ENCODE data around the gene SUPT5H. TPM values are rescaled to one million over a fixed set of nuclear protein-coding genes. Genes with fewer than 3 reads are reported as not detected.

The SUPT5H gene
- 89.0 and 100 TPM in 2 replicates for total RNA-seq (2014; rRNA removed; shearing (Covaris generic))

DNA sequence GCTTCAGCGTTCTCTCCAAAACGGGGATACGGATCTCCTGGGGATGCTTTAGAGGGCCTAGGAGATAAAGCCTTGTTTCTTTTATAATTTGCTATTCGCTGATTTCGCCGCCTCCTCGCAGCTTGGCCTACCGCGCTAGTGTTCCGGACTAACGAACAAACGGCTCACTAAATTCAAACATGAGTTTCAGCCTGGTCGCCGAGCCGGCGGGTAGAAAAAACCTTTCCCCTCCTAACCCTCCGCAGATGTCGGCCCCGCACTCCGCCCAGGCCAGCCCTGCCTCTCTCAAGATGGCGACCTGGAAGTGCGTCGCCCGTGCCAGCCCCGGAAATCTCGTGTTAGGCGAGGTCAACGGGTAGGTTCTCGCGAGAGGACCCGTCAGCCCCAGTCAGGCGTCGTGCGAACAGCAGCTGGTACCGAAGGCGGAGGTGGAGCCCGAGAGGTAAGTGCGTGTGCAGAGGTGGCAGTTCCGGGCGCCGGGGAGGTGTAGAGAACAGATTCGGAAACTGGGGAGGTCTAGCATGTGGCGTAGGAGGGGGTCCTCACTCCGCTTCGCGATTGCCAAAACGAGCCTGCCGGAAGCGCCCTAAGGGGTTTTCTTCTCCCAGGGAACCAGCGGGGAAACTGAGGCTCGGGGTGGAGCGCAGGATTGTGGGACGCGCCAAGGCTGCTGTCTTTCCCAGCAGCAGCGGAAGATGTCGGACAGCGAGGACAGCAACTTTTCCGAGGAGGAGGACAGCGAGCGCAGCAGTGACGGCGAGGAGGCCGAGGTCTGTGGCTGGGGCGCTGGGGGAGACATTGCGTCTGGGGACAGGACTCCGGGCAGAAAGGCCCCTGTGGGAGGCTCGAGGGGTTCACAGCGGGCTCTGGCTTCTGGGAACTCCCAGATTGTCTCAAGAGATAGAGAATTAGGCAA, at the start of gene SUPT5H:
SUPT5H (plus strand) TSS at position 387 of the 916 bp plus-strand sequence; CDS start at position 696, 309 bp downstream.
- Histone ChIP-seq H3K4me3 (peak within 1 kb of the TSS; percentile 68), H3K9me3 (replicated peaks) (no peaks in the 10 kb centered on the region), H3K36me3 (peaks cover 29% of the 10 kb centered on the region), H3K27ac (peak within 1 kb of the TSS; percentile 76), H3K4me1 (replicated peaks) (peaks cover 22% of the 10 kb centered on the region), H3K27me3 (replicated peaks) (no peaks in the 10 kb centered on the region)
- DNase-seq (ENCODE audit: low read depth in 1 of 2, low spot score in 2 of 2) = peak; percentile 92 to 97

DNA sequence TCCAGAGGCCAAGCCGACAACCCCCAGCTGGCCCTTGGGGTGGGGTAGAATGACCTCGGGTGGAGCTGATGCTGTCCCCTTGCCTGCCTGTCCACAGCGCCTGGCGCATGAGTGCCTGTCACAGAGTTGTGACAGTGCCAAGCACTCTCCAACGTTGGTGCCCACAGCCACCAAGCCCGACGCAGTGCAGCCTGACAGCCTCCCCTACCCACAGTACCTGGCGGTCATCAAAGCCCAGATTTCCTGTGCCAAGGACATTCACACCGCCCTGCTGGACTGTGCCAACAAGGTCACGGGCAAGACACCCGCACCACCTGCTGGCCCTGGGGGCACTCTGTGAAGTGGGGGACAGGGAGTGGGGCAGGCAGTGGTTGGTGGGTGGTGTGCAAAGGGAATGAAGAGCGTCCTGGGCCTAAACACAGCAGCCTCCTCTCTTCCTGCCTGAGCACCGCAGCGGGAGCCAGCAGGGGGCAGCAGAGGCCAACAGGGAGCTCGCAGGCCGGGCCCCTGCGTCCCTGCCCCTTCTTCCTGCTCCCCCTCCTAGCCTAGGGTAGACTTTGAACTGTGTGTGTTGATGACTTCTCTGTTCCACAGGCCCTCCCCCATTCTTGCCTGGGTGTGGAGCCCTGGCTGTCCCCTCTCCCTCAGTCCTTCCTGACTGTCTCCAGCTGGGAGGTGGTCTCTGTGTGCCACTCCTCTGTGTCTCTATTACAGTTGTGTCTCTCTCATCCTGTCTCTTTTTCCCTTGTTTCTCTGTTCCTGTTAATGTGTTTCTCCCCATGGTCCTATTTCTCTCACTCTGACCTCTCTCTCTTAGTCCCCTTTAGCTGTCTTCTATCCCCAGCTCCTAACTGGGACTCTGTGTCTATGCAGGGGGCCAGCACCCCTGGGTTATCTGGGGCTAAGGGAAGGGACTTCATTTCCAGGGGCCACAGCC, 47.8 kb upstream of the SUPT5H start:
- Histone ChIP-seq H3K4me1 (replicated peaks) (peaks cover 31% of the 10 kb centered on the region), H3K27me3 (replicated peaks) (no peaks in the 10 kb centered on the region), H3K4me3 (no peak overlapping the region), H3K9me3 (replicated peaks) (no peaks in the 10 kb centered on the region), H3K36me3 (peaks cover 47% of the 10 kb centered on the region), H3K27ac (0 out of 2 replicates have a peak overlapping the region, but pooled peaks have one; percentile 4)
- peak; percentile 82 to 87 for DNase-seq (ENCODE audit: low read depth in 1 of 2, low spot score in 2 of 2)

DNA sequence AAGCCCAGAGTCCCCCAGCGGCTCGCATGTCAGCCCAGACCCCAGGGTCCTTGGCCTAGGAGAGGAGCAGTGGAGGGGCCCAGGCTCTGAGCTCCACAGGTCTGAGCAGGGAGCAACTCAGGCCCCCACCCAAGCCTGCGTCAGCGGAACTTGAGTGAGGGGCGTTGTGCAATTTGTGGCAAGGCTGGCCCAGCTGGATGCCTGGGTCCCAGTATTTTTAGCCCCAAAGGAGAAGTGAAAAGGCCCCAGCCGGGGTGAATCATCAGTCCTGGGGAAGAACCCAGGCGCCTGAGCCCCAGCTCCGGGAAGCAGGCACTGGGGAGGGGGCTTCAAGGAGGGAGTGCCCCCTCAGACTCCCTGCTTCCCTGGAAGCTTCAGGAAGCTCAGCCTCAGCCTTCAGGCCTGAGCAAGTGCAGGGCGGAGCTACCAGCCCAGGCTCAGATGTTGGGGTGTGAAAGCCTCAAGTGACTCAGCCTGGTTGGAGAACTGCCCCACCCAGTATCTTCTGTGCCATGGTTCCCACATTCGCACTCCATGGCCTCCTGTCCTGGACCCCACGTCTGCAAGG, 47.0 kb upstream of the SUPT5H start:
- Histone ChIP-seq H3K4me1 (replicated peaks) (peaks cover 38% of the 10 kb centered on the region), H3K27ac (no peak overlapping the region), H3K9me3 (replicated peaks) (no peaks in the 10 kb centered on the region), H3K27me3 (replicated peaks) (no peaks in the 10 kb centered on the region), H3K4me3 (no peak overlapping the region), H3K36me3 (peaks cover 44% of the 10 kb centered on the region)
- no peak for DNase-seq (ENCODE audit: low read depth in 1 of 2, low spot score in 2 of 2)

DNA sequence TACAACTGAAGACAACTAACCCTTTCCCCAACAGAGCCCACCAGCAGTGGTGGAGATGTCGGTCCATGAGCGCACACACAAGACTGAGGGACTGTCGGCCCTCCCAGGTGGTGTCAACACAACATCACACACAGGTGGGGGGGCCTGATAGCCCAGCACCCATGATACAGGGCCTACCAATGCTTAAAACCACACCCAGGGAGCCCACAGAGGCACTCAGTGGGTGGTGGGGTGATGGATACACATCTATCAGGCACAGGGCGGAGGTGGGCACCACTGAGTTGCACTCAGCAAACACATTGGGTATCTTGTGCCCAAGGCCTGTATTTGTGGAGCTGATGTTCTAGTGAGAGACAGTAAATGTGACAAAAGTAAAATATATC, 45.7 kb upstream of the SUPT5H start:
- Histone ChIP-seq H3K27ac (no peak overlapping the region), H3K27me3 (replicated peaks) (no peaks in the 10 kb centered on the region), H3K4me1 (replicated peaks) (peaks cover 48% of the 10 kb centered on the region), H3K9me3 (replicated peaks) (no peaks in the 10 kb centered on the region), H3K36me3 (peaks cover 35% of the 10 kb centered on the region), H3K4me3 (no peak overlapping the region)
- DNase-seq (ENCODE audit: low read depth in 1 of 2, low spot score in 2 of 2) = no peak

DNA sequence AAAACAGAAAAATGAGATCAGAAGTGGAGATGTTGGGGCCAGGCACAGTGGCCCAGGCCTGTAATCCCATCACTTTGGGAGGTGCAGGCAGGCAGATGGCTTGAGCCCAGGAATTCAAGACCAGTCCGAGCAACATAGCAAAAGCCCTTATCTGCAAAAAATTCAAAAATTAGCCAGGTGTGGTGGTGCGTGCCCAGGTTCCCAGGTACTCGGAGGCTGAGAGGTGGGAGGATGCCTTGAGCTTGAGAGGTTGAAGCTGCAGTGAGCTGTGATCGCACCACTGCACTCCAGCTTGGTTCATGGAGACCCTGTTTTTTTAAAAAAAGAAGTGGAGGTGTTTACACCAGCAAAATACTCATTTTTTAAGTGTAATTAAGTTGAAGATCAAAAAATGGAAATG, 45.3 kb upstream of the SUPT5H start:
- peaks cover 32% of the 10 kb centered on the region for H3K36me3 ChIP-seq
- no peak overlapping the region for H3K27ac ChIP-seq
- no peak overlapping the region for H3K4me3 ChIP-seq
- H3K4me1 ChIP-seq (replicated peaks) = peaks cover 48% of the 10 kb centered on the region
- H3K27me3 ChIP-seq (replicated peaks) = no peaks in the 10 kb centered on the region
- DNase-seq (ENCODE audit: low read depth in 1 of 2, low spot score in 2 of 2) = no peak
- no peaks in the 10 kb centered on the region for H3K9me3 ChIP-seq (replicated peaks)

DNA sequence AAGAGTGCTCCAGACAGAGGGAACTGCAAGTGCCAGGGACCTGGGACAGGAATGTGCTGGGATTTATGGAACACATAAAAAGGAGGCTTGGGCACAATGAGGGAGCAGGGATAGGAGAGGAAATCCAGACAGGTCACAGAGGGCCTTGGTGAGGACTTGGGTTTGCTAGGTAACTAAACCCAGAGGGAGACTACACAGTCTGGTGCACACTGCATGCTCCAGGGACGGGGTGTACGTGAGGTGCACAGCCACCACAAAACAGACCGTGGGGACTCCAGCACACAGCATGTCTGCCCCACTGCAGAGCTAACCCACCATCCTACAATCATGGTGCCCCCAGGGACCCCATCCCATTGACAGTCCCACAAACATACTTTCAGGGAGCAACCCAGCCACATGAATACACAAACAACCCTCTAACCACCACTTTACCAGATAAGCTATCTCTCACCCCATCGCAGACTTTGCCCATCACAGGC, 44.3 kb upstream of the SUPT5H start:
- Histone ChIP-seq H3K9me3 (replicated peaks) (no peaks in the 10 kb centered on the region), H3K27ac (no peak overlapping the region), H3K36me3 (peaks cover 22% of the 10 kb centered on the region), H3K4me3 (no peak overlapping the region), H3K27me3 (replicated peaks) (no peaks in the 10 kb centered on the region), H3K4me1 (replicated peaks) (peaks cover 48% of the 10 kb centered on the region)
- DNase-seq (ENCODE audit: low read depth in 1 of 2, low spot score in 2 of 2) = no peak

DNA sequence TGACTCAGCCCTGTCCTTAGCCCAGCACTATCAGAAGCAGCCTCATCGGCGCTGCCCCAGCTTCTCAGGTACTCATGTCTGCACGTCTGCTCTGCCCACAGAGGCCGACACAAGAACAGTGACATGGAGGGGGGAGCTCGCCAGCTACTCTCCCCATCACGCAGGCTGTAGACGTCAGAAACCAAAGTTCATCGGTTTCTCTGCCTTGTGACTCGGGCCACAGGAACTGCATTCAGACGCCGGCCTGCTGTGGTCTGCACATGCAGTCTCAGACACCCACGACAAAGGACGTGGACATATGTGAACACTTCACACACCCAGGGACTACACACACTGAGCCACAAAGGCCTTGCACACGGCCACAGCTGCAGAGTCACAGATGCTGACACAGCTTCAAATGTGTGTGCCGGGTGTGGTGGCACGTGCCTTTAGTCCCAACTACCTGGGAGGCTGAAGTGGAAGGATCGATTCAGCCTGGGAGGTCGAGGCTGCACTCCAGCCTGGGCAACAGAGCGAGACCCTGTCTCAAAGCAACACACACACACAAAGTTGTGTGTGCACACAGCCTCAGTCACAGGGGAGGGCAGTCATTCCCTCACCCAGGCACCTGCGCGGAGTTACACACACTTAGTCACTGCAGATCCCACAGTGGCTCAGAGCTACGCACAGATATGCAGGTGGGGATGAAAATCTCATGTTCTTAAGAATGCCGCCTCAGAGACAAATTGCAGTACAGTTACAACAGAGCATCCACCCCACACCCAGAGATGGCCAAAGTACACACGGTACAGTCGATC, 43.6 kb upstream of the SUPT5H start:
- Histone ChIP-seq H3K36me3 (peaks cover 19% of the 10 kb centered on the region), H3K9me3 (replicated peaks) (no peaks in the 10 kb centered on the region), H3K4me3 (no peak overlapping the region; the same call in 1 of the 2 replicates), H3K4me1 (replicated peaks) (peaks cover 51% of the 10 kb centered on the region), H3K27ac (peak overlapping the region; percentile 96; the same call in 1 of the 2 replicates), H3K27me3 (replicated peaks) (no peaks in the 10 kb centered on the region)
- DNase-seq (ENCODE audit: low read depth in 1 of 2, low spot score in 2 of 2) = peak in 1 of 2 experiments; percentile 47

DNA sequence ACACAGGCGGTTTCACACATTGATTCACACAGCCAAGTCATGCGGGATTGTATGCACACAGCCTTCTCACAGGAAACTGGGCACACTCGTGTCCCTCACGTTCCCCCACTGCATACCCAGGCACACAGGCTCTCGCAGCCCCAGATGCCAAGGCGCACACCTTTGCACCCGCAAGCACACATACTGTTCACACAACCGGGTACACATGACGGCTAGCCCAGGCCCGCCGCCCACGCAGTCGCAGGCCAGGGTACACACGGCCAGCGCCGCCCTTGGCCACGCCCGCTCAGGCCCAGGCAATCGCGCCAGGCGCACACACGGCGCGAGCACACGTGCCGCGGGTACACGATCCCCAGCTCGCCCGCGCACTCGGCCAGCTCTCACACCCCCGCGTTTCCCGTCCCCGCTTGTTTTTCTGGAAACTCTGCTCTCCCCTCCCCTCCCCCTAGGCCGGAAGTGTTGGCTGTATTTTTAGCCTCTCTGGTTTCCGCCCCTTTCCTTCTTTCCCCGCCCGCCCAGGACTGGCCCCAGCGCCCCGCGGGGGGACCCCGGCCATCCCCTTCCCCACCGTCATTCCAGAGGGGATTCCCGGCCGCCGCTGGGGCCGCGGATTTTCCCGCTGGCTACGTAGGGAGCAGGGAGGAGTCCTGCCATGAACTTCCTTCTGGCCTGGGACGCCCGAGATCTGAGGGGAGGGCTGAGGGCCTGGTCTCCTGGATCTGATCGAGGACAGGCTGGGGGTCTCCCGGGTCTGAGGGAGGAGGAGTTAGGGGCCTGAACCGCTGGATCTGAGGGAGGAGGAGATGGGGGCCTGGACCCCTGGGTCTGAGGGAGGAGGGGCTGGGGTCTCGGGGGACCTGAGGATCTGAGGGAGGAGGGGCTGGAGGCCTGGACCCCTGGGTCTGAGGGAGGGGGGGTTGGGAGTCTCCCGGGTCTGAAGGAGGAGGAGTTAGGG, 42.8 kb upstream of the SUPT5H start:
- H3K27ac ChIP-seq = peak overlapping the region; percentile 96
- H3K9me3 ChIP-seq (replicated peaks) = no peaks in the 10 kb centered on the region
- no peaks in the 10 kb centered on the region for H3K27me3 ChIP-seq (replicated peaks)
- peak overlapping the region; percentile 35 for H3K4me3 ChIP-seq
- DNase-seq (ENCODE audit: low read depth in 1 of 2, low spot score in 2 of 2) = peak; percentile 84 to 93
- peaks cover 49% of the 10 kb centered on the region for H3K4me1 ChIP-seq (replicated peaks)
- H3K36me3 ChIP-seq = peaks cover 17% of the 10 kb centered on the region; the same call in 1 of the 2 replicates

DNA sequence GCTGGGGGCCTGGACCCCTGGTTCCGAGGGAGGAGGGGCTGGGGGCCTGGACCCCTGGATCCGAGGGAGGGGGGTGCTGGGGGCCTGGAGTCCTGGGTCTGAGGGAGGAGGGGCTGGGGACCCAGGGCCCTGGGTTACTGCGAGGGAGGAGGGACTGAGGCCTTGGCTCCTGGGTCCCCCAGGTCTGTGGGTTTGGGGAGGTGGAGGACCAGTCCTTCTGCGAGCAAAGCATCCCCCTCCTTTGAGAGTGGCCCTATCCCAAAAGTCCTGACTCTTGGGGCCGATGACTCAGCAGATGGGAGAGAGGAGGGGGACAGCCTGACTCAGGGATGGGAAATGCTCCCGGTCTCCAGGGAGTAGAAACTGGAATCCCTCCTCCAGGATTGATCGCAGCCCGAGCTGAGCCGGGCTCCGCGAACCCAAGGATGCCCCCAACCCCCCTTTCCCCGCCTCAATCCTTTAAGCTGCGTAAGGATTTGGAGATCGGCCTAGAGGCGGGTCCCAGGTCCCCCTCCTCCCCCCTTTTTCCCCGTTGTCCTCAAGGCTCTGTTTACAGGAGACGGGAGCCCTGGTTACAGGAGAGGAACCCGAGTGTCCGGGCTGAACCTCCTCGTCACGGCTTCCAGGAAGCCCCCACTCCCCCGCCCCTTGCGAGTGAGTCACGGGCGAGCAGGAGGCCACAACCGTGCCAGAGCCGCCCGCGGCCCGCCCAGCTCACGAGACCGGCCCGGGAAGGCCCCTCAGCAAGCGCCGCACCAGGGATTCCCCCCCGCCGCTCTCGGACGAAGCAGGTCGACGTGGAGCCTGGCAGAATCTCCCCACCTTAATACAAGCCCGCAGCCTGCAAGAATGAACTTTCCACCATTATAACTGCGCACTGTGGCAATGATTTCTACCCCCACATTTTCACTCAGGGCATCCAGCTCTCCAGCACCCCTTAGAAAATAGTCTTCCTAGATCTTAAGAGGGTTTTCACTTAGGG, 41.8 kb upstream of the SUPT5H start:
- H3K27me3 ChIP-seq (replicated peaks) = no peaks in the 10 kb centered on the region
- peaks cover 49% of the 10 kb centered on the region for H3K4me1 ChIP-seq (replicated peaks)
- H3K9me3 ChIP-seq (replicated peaks) = no peaks in the 10 kb centered on the region
- peak overlapping the region; percentile 96 for H3K27ac ChIP-seq
- H3K36me3 ChIP-seq = peaks cover 17% of the 10 kb centered on the region
- DNase-seq (ENCODE audit: low read depth in 1 of 2, low spot score in 2 of 2) = peak; percentile 95 to 98
- peak overlapping the region; percentile 35 for H3K4me3 ChIP-seq

DNA sequence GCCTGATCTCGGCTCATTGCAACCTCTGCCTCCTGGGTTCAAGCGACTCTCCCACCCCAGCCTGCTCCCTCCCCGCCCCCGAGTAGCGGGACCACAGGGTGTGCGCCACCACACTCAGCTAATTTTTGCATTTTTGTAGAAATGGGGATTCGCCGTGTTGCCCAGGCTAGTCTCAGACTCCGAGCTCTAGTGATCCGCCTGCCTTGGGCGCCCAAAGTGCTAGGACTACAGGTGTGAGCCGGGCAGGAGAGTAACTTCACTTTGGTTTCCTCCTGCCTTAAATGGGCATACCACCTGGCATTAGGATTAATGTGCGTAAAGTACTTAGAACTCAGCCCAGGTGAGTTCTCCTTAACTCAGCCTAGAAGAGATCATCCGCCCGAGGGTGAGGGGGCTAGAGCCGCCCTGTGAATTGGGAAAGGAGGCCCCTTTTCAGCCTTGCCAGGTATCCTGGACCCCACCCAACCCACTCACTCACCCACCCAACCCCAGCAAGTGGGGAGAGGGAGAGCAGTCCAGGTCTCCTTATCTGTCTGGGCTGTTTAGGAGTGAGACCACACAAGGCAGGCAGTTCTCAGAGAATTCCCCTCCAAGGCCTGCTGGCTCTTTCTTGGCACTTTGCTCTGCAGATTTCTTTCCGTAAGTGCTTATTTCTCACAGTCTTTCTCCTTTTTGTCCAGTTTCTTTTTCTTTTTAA, 40.0 kb upstream of the SUPT5H start:
- Histone ChIP-seq H3K27ac (no peak overlapping the region), H3K4me3 (no peak overlapping the region), H3K4me1 (replicated peaks) (peaks cover 55% of the 10 kb centered on the region), H3K36me3 (peaks cover 18% of the 10 kb centered on the region), H3K9me3 (replicated peaks) (no peaks in the 10 kb centered on the region), H3K27me3 (replicated peaks) (no peaks in the 10 kb centered on the region)
- DNase-seq (ENCODE audit: low read depth in 1 of 2, low spot score in 2 of 2) = no peak

Measured in SJSA1 (cell line).